Activated CD8-positive, alpha-beta memory T cell treated with anti-CD3 and anti-CD28 coated beads for 24 hours (primary cell): ENCODE data around the gene RPL23.

Experiments
- DNase-seq: peaks from one replicate; pipeline ENCODE4 v3.0.0-alpha.2; 2020

RPL23 gene

DNA sequence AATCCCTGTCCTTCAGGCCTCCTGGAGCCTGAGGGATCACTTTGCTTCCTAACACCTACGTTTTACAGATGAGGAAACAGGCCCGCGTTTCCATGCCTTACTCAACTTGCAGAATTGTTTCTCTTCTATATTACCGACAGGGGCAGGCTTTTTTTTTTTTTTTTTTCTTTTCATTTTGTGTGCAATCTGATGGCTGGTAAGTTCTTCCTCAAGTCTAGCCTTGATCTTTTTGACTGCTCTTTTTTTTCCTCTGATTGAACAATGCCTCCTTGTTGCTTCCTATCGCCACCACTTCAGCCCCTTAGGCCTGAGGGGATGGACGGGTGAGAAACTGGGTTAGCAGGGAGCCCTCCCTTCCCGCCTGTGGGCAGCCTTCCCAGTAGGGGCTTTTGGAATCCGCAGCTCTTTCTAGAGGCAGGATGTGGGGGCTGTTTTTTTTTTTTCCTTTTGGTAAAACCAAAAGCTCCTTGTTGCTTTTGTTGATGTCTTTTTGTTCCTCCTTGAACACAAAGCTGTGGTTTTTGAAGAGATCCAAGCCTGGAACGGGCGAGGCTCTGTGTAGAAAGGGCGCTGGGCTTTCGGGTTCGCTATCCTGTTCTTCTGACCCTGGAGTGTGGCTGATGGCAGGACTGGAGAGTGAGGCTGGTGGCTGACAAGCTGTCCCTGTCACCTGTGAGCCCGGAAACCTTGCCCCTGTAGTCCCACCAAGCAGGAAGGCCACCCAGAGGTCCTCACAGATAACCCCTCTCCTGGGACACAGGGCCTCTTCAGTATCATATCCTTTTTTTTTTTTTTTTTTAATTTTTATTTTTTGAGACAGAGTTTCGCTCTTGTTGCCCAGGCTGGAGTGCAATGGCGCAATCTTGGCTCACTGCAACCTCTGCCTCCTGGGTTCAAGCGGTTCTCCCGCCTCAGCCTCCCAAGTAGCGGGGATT, 30.3 kb upstream of the RPL23 start:
- no peak for DNase-seq

DNA sequence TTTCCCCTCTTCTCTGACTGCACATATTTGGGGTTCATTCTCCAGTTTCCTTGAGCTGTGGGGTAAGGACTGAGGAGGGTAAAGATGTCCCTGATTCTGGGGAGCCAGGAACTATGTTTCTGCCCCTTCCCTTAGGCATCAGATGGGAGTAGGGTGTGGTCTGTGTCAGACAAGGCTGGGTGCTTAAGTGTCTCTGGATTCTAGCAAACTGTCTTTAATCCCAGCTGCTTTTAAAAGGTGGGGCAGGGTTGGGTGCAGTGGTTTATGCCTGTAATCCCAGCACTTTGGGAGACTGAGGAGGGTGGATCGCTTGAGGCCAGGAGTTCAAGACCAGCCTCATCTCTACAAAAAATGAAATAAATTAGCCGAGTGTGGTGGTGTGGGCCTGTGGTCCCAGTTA, 29.3 kb upstream of the RPL23 start:
- no peak for DNase-seq

DNA sequence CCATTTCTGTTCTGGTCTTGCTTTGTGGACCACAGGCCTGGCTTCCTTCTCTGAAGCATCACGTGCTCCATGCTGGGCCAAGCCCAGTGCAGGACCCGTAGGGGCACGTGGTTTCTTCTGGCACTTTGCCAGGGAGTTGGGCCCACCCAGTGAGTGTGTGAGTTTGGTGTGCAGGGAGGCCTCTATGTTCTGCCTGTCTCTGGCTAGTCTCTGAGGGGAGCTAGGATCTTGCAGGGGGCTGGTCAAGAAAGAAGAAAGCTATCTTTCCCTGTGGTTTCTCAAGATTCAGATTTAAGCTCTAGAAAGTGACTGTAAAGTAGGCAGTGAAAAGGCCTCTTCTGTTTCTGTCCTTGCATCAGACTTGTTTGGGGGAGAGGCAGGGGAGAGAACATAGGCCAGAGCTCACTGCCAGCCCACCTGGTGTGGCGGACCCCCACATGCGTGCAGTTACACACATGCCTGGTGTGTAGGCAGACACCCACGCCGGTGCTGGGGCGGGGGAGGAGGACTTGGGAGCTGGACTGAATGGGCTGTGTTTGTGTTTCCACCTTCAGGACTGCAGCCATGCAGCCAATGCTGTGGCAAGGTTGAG, 28.2 kb upstream of the RPL23 start:
- peak; percentile 85 for DNase-seq

DNA sequence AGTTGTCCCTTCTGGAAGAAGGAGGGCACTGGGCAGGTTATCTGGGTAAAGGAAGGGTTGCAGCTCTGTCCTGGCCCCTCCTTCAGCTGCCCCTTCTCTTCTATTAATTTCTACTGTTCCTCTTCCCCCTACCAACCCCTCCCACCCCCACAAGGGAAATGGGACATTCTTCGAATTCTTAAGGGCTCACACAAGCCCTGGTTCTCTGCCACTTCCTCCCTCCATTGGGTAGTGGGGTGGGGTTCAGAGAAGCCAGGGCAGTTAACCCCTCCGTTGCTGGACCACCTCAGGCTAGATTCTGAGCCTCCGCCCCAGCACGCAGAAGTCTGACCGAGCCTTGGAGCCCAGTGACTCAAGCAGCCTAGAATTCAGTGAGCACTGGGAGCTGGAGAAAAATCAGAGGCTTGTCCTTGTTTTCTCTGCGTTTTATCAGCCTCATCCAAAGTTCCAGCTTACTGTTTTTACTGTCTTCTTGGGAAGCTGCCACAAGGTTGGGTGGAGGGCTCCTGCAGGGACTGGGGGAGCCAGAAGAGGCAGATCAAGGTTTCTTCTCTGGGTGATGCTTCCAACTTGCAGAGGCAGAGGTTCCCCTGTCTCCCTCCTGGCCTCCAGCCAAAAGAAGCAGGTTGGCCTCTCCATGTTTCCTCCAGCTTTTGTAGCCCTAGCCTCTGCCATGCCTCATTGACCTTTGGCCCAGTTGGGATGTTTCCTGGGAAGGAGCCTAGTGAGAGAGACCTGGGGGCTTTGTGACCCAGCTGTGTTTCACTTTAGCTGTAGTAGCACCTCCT, 26.6 kb upstream of the RPL23 start:
- peak; percentile 59 for DNase-seq

DNA sequence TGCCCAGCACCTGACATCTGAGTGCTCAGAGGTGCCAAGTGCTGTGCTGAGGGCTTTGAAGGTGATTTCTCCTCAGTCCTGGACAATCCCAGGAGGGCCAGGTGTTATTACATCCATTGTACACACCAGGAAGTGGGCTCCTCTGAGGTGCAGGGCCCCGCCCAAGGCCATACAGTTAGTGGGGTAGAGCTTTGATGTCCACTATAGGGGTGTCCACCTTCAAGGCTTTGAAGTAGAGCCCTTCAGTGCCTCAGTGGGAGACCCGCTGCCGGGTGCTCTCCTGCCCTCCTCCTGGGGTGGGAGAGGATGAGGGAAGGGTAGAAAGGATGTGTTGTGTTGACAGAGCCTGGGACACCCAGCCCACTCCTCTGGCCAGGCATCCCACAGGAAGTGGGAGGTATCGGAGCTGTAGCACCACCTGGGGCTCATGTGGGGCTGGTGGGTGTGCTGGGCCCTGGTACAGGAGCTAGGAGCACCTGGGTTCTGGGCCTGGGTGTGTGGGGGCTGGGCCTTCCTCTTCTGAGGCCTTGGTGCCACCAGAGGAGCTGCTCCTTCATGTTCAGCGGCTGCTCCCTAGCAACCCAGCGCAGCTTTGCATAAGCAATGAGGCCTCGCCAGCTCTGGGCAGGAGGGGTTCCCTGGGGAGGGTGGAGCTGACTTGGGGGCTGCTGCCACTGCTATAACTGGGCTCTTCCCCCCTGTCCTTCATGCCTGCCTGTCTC, 23.8 kb upstream of the RPL23 start:
- DNase-seq = peak; percentile 67

DNA sequence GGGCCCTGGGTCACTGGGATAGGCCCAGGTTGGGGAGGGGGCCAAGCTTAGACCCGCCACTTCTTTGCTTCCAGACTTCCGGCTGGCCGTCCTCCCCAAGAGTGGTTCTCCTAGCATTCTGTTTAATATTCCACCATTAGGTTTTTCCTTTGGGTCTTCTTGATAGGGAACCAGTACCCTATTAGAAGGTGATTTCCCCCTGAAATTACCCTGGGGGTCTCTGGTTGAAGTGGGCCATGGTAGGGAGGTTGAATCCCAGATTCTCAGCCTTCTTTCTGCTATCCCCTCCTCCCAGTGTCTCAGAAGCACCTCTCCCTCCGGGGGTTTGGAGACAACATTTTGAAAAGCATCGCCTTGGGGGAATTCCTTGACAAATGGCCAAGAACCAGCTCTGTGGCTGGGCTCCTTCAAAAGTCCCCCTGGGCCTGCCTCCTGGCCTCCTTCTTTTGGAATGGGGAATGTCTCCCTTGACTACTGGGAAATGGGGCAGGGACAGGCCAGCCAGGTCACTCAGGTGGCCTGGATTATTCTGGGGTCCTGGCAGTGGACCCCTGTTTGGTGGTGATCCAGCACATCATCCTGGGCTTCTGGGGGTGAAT, 22.1 kb upstream of the RPL23 start:
- DNase-seq = peak; percentile 56

DNA sequence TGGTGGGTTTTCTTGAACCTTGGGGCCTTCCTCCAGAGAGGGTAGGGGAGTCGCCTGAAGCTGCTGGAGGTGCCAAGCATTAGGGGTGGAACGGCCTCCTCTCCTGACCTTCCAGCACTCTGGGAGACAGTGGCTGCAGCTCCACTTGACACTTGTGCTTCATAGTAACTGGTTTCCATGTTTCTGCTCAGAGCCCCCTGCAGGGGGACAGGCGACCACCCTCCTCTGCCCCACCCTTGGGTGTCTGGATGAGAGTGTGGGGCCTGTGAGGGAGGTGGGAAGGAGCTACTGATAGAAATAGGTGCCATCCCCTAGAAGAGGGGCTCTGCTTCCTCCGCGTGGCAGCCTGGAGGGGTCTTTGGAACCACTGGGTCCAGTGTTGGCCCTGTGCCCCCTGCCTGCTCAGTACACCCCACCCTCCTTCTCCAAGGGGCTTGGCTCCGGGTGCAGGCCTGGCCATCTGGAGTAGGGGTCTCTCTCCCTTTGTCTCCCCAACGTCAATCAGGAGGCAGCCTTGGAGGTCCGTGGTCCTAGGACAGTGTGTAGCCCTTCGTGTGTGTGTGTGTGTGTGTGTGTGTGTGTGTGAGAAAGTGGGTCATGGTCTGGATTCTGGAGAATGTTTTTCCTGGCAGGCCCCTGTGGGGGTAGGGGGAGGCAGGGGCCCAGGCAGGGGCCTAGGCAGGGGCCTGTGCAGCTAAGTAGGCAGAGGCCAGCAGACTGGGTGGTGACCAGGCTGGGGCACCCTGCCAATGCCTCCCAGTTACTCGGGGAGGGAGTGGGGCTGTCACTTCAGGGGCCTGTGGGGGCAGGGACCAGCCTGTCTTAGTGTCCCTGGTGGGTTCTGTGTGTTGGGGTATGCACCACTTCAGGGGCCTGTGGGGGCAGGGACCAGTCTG, 21.2 kb upstream of the RPL23 start:
- peak; percentile 59 for DNase-seq

DNA sequence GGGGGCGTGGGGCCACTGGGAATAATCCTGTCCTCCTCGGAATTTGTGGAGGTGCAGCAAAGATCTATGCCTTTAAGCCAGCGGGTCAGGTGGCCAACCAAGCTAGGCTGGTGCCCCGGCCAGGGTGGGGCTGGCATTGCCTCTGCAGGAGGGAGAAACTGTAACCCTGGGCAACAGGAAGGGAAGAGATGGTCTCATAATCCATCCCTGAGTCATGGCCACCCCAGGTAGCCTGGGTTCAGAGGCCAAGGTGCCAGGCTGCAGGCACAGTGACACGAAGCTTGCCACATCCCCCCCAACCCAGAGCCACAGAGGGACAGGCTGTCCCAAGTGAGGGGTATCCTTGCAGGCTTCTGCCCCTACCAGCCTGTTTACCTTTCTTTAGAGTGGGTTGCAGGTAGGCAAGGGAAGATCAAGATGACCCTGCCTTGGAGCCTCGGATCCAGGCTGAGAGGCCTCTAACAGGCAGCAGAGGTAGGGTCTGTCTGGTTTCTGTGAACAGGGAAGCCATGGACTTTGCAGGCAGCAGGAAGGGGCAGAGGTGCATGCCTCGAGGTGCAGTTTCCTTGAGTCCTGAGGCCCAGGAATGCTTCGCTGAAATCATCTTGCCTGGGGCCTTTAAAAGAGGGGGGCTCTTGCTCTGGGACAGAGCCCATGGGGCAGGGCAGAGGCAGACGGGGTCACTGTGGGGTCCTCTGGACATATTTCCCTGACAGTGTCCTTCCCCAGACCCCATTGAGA, 20.3 kb upstream of the RPL23 start:
- DNase-seq = peak; percentile 58

DNA sequence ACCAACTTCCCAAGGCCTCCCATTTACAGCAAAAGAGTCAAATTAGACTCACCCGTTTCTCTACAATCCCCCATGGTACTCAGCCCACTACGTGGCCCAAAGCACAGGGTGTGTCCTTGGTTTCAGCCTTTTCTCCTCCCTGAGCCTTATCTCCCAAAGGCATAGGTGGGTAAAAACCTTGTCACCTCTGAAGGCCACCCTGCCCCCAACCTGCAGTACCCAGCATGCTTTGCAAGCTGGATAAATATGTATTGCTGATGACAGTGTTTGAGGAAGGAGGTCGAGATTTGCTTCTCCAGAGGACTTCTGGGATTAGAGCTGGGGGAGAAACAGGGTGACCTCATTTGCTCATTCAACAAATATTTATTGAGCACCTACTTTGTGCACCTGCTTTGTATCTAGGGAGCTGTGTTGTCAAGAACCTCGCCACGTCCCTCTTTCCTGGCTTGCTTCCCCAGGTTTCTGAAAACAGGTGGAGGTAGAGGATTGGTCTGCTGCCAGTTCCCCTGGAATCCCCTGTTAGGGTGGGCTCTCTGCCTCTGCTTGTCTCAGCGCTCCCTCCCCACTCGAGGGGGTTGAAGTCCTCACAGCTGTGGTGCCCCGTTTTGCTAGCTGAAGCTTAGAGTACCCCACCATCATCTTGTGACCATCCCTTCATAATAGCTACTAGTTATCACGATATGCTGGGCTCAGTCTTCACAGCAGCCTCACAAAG, 19.3 kb upstream of the RPL23 start:
- DNase-seq = peak; percentile 58

DNA sequence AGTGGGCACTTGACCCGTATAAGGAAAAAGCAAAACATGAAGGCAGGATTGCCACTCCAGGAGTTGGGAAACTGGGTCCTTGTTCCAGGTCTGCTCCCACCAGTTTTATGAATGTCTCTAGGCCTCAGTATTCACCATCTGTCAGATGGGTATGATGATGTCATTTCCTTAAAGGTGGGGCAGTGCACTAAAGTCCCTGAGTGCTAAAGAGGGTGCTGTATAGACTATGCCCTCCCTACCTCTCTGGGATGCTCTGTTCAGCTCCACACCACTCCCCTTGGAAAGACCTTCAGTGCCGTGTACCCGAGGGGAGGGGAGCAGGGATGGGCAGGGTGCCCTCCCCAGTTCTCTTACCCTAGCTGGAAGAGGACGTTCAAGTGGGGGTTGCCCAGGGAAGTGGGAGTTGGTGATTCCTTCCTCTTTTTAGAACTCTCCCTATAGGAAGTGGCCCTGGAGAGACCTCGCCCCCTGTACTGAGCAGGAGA, 18.5 kb upstream of the RPL23 start:
- peak; percentile 58 for DNase-seq

DNA sequence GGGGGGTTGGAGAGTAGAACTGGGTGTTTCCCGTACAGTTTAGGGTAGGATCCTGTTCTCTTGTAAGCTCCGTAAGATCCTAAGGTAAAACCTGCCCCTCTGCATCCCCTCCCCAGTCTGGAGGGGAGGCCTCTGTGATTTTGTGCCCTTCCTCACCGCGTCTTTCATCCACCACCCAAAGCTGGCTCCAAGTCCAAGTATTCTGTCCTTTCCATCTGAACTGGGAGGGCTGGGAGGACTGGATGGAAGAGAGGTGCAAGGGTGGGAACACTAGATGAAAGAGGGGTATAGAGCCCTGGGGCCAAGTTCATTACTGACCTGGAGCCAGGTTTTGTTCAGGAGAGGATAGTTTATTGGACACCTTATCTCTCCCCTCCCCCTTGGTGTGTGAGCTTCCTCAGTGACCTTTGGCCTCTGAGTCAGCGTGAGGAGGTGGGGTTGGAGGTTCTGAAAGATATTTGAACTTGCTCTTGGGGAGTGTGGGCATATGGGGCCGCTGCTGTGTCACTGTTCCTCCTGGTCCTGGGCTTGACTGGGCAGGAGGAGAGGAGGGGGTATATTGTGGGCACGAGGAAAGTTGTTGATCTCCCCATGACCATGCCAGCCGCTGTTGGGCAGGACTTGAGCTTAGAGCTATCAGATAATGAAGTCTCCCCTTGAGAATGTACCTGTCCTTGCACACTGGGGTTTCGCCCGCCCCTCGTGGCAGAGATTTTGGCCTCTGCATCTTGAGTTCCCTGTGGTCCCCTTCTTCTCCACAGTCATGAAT, 17.9 kb upstream of the RPL23 start:
- DNase-seq = peak; percentile 85

DNA sequence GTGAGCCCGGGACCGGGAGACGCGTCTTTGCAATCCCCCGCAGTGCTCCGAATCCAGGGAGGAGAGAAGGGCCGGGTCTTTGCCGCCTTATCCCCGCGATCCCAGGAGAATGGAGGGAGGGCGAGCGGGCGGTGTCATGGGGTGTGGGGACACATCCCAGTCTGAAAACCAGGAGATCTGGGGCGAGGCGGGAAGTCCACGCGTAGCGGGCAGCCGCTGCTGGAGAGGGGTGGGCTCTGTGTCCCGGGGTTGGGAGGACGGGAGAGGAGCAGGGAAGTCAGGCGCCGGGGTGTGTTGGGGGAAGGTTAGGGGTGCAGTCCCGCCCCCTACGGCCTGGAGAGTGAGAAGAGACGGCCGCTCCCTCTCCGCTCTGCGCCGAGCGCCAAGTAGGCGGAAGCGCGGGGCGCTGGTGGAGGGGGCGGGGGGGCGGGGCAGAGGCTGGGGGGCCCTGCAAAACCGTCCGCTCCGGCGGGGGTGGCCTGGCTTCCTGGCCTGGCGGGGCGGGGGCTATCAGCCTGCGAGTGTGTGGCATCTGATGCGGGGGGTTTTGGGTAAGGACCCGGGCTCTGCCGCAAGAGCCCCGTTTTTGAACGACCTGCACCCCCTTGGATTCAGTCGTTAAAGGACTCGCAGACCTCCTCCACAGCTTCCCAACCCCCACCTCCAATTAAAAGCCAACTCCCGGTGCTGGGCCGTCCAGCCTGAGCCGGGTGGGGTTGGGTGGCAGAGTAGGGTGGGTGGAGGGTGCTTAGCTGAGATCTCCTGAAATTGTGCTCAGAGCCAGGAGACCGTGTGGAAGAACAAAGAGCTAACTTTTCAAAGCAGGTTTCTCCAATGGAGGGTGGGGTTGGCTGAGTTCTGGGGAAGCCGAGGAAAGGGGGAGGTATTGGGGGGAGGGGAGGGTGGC, 17.0 kb upstream of the RPL23 start:
- peak; percentile 86 for DNase-seq

DNA sequence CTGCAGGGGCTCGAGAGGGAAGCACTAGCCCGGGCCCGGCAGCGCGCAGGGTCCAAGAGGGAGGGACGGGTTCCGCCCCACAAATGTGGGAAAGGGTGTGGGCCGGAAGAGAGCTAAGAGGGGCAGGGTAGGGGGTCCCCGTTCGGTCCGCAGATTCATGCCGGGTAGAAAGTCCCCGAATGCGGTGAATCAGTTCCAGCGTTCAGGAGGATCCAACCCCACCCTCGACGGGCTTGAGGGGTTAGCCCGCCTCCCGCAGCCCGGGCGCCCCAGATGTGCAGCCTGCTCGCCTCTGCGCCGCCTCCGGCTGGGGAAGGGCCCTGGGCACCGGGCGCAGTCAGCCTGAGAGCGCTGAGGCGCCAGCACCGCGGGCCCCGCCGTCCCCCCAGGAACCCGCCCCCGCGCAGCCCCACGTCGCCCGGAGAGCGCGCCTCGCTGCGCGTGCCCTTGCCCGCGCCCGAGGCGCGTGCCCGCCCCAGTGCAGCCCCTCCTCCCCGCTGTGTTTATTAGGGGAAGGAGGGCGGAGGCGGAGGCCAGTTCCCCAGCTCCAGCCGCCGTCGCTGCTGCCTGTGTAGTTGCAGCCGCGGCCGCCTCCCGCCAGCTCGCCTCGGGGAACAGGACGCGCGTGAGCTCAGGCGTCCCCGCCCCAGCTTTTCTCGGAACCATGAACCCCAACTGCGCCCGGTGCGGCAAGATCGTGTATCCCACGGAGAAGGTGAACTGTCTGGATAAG, 16.2 kb upstream of the RPL23 start, which contains the start of gene LASP1:
LASP1 (plus strand) TSS at position 533 of the 733 bp plus-strand sequence; CDS start at position 665, 132 bp downstream.
- DNase-seq = peak; percentile 94

DNA sequence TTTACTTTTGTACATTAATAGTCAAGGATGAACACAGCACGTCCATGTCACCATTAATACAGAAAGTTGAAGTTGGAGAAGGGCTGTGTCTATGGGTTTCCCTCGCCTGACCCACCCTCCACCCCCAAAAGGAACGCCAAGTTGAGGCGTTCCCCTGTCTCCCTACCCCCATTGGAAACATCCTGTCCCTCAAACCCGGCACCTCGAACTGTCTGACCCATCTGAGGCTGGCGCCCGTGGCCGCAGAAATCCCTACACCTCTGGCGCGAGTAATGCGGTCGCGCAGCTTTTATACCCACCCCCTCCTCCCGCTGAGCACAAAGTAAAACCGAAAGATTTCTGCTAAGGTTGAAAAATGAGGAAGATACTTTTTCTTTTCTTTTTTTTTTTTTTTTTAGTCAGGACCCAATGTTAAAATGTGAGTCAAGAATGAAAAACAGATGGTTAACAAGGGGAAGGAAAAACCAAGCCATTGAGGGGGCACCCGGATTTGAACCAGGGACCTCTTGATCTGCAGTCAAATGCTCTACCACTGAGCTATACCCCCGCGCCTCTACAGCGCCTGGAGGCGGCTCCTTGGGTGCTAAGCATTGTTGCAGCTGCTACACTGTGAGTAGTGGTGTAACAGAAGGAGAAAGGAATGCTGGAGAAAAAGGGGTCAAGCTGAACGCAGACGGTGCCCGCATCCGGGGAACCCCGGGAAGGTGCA, 15.4 kb upstream of the RPL23 start:
- peak; percentile 99 for DNase-seq

DNA sequence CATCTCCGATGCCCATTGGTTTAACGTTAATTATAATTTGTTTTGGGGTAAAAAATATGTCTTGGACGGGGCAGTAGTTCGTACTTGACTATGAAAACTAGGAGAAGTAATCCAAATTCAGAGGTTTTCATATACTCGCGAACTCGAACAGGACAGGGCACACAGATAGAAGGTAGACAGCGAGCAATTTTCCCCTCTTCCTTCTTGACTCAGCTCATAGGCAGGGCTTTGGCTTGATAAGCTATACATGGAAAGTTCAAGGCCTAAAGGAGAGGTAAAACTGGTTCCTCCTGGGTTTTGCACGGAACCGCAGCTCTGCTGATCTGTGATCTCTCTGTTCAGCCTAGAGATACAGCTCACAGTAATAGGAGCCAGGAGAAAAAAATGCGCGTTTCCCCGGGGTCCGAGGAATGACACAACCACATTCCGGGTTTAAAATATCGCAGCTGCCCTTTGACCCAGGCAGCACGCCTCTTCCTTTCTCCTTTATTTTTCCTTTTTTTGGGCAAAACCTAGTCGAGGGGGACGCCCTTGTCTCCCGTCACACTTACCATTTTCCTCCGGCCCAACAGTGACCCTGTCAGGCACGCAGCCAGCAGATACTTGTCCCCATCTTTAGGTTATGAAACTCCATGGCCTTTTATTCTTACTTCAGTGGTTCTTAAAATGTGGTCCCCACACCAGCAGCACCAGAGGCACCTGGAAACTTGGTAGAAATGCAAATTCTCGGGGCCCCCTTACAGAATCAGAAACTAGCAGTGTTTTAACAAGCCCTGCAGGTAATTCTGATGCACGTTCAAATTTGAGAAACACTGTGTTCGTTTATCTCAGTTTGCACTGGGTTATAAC, 14.7 kb upstream of the RPL23 start:
- peak; percentile 66 for DNase-seq
